Measurements from ENCODE around the gene FHIT.
A peak's percentile ranks its signal among the peaks of the same experiment; 100 is the strongest.

The FHIT gene

DNA sequence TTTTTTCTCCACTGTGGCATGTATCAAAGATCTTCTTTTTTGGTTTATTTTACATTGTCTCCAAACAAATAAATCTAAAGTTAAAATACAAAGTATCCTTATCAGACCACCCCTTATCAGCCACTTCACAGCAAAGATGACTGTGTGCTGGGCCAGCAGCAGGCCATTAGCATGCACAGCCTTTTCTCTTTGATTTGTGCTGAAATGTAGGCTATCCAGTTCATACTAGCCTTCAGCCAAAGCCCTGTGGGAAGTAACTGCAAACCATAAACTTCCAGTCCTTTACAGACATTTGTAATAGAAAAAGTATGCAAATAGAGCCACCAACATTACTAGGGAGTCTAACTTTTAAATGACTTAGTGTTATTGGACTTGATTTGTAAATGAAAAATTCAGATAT, 816.3 kb downstream of the FHIT start:
- DNase-seq, result no peak

DNA sequence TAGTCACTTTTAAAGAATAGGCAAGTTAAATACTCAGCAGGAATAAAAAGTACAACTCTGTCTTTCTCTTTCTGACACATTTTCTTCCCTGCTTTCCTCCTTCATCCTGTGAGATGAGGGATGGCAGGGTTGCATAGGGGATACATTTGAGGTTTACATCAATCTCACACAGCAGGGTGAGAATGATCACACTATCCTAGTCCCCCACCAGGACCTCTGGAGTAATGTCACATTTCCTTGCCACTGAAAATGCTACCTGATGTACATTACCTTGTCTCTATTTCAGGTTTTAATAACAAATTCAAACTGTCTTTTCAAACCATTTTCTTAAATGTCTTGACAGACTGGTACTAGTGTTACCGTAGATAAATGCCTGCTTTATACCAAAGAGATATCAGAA, 816.9 kb downstream of the FHIT start:
- DNase-seq, result no peak

- no peak for DNase-seq
These were observed 819.7 kb downstream of the FHIT start for GRCh38 chr3:60431599-60431958.

DNA sequence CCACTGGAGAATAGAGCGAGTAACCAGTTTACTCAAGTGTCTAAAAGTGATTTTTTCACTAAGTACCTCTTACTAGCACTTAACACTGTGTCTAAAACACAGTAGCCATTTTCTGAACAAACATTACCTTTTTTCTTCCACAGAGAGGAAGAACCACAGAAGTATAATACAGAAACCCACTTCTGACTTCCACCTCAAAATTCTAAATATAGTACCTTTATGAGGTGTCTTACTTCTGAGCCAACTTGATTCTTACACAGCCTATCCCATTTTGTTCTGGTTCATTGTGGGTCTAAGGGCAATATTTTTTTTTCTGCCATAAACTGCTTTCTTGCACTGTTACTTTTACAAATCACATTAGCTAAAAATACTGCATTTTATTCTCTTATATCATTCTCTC, 821.0 kb downstream of the FHIT start:
- no peak for DNase-seq

DNA sequence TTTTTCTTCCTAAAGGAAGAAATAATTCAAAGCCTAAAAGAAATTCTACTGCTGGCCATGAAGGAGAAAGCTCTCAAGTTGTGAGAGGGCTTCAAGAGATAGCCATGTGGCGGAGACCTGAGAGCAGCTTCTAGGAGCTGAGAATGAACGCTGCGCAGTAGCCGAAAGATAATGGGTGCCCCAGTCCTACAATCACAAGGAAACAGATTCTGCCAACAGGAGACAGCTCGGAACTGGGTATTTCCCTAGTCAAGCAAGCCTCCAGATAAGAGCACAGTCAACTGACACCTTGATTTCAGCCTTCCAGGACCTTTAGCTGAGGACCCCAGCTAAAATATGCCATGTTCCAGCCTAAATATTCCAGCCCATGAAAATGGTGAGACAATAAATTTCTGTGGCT, 824.1 kb downstream of the FHIT start:
- DNase-seq, result no peak

GRCh38 chr3:60424942-60425341, 826.3 kb downstream of the FHIT start:
- DNase-seq, result no peak

DNA sequence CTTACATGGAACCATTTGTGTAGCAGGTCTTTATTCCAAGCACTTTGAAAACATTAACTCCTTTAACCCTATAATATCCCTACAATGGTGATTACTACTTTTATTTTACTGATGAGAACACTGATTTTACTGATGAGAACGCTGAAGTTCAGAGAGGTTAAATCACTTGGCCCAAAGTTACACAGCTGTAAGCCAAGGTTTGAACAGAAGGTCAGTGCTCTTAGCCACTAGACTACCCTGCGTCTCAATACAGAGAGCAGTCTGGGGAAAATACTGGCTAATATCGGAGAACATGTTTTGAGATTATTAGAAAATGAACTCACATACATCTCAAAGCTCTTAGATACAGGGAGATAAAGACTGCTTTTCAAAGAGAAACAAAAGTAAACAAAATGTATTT, 827.2 kb downstream of the FHIT start:
- no peak for DNase-seq

- DNase-seq, result no peak
These were observed 827.7 kb downstream of the FHIT start for GRCh38 chr3:60423556-60423955.

DNA sequence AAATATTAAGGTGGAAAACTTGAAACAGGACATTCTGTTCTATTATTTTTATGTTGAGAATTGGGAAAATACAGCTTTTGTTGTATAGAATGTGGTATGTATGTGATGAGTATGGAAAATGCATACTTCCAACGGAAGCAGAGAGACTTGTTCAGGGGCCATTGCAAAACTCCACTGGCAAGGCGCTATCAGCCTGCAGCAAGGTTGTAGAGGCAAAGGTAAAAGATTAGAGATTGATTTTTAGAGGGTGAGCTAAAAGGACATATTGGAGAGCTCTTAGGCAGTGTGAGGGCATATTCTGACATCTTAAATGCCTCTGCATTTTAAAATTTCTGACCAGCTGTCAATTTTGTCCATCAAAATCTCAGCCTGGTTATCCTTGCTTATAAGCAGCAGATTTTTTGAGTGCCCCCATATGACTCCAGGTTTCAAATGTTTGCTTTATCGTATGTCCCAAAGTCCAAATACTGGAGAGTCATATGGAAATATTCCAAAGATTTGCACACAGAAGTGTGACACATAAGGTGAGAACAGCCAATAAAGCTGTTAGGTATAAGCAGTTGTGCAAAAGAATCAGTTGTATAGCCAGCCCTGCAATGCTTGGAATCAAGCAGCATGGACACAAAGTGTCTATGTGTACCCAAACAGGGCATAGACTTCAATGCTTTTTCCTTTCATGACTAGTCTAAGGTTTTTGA, 829.4 kb downstream of the FHIT start:
- no peak for DNase-seq

GRCh38 chr3:60417576-60417975, 833.7 kb downstream of the FHIT start:
- no peak for DNase-seq

DNA sequence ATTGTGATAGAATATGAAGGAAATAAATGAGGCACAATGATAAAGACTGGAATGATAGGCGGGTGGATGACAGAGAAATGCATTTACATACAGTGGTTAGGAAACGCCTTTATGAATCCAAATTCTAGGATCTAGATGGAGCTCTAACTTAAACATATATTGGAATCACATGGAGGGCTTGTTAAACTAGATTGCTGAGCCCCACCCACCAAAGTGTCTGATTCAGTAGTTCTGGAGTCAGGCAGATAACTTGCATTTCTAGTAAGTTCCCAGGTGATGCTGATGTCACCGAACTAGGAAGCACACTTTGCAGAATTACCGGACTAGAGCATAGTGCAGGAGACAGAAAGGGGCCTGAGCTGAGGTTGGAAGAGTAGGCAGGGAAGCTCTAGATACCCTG, 837.2 kb downstream of the FHIT start:
- no peak for DNase-seq

DNA sequence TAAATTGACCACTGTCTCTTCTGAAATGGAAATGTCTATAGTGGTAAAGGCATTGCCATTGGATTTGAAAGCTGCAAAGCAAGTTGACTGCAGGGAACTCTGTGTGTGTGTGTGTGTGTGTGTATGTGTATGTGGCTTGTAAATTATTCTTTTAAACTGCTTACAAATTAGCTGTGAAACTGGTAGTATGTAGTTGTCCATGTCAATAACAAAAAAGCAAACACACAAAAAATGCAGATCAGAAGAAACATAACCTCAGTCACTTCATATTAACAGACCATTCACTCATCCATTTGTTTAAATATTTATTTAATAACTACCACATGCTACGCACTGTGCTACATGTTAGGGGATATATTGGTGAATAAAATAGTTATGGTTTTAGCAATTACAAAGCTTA, 837.7 kb downstream of the FHIT start:
- DNase-seq, result no peak

GRCh38 chr3:60403866-60404265, 847.4 kb downstream of the FHIT start:
- DNase-seq, result no peak

GRCh38 chr3:60402931-60403330, 848.3 kb downstream of the FHIT start:
- DNase-seq, result no peak

- DNase-seq, result peak; percentile 36
These were observed 851.1 kb downstream of the FHIT start for GRCh38 chr3:60399861-60400845.

- DNase-seq, result no peak
These were observed 852.0 kb downstream of the FHIT start for GRCh38 chr3:60399292-60399691.

- DNase-seq, result no peak
These were observed 856.0 kb downstream of the FHIT start for GRCh38 chr3:60395173-60395762.

DNA sequence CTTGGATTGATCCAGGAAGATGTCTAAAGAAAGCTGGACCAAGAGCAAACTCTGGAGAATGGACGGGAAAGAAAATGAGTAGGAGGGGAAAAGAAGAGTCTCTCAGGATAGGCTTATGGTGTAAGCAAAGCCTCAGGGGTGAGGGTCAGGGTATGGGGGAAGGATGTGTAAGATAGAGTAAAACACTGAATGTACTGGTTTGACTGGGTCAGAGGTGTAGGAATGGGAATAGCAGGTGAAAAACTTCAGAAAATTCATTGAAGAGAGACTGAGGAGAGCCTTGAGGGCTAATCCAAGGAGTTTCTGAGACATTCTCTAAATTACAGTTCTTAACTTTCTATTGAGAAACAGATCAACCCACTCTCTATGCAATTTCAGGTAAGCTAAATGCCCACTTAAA, 857.3 kb downstream of the FHIT start:
- DNase-seq, result no peak

DNA sequence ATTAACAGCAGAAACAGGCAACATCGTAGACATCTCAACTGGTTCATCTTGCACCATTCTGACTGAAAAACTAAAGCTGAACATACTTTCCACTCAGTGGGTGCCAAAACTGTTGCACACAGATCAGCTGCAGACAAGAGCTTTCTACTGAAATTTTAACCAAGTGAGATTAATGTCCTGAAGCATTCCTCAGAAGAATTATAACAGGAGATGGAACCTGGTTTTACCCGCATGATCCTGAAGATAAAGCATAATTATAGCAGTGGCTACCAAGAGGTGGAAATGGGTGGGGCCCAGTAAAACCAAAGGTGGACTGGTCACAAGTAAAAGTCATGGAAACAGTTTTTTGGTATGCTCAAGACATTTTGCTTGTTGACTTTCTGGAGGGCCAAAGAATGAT, 858.8 kb downstream of the FHIT start:
- DNase-seq, result no peak

DNA sequence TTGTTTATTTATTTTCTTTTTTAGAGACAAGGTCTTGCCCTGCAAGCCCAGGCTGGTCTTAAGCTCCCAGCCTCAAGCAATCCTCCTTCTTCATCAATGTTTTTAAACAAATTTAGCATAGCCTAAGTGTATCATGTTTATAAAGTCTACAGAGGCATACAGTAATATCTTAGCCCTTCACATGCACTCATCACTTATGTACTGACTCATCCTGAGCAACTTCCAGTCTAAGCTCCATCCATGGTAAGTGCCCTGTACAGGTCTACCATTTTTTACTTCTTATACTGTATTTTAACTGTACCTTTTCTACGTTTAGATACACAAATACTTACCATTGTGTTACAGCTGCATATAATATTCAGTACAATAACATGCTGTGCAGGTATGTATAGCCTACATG, 860.0 kb downstream of the FHIT start:
- DNase-seq, result no peak

GRCh38 chr3:60388731-60389130, 862.5 kb downstream of the FHIT start:
- no peak for DNase-seq

- no peak for DNase-seq
These were observed 864.9 kb downstream of the FHIT start for GRCh38 chr3:60386306-60386705.

DNA sequence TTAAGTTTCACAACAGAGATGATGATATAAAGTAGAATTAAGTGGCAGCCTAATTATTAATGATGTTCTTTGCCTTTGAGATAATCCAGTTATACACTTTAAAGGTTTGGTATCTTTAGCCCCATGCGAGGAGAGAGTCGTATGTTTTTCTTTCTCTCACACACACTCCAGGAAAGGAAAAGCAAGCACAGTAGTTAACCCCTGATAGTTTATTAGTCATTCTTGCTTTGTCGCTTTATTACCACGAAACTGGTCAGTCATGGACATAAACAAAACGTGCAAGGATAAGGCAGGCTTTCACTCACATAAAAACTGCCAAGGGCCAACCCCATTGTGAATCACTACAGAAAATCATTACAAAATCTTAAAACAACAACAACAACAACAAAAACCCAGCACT, 866.9 kb downstream of the FHIT start:
- no peak for DNase-seq

- no peak for DNase-seq
These were observed 867.9 kb downstream of the FHIT start for GRCh38 chr3:60383345-60383744.

Measured in inflammatory macrophage treated with lipopolysaccharide for 4 hours (primary cell).